Activated CD8-positive, alpha-beta memory T cell treated with anti-CD3 and anti-CD28 coated beads for 48 hours (primary cell): ENCODE measurements around the gene TMEM116.
"Not testable (repeated sequence)": the region's sequence is repeated elsewhere in the genome, so short reads cannot be mapped to it uniquely, and the experiment has no call there.

Experiments used
- DNase-seq, 3 experiments: peaks; one replicate each; pipeline ENCODE4 v3.0.0-alpha.2; 2020; ENCODE audit warnings: low read depth in 2 of 3, low spot score in 2 of 3

TMEM116 gene

GRCh38 chr12:112012775-112013600 is at the start of gene TMEM116, which contains the start of gene ERP29:
TMEM116 (minus strand) TSS chr12:112013165; CDS start chr12:112005270, 7,895 bp downstream.
ERP29 (plus strand) TSS chr12:112013426; CDS start chr12:112013466, 40 bp downstream.
- peak; percentile 100 for DNase-seq

GRCh38 chr12:112061137-112061536 is 48.2 kb upstream of the TMEM116 start:
- DNase-seq = no peak

- no peak for DNase-seq
These were observed 36.4 kb upstream of the TMEM116 start for GRCh38 chr12:112049351-112049750.

- DNase-seq = no peak
These were observed 33.0 kb upstream of the TMEM116 start for GRCh38 chr12:112046003-112046402.

GRCh38 chr12:112036614-112037013 is 23.6 kb upstream of the TMEM116 start:
- not testable (repeated sequence) for DNase-seq

GRCh38 chr12:112035219-112035785 is 22.3 kb upstream of the TMEM116 start:
- no peak for DNase-seq

- DNase-seq = no peak
These were observed 19.3 kb upstream of the TMEM116 start for GRCh38 chr12:112032292-112032691.

- no peak for DNase-seq
These were observed 18.5 kb upstream of the TMEM116 start for GRCh38 chr12:112031472-112031871.

- DNase-seq = no peak
These were observed 16.3 kb upstream of the TMEM116 start for GRCh38 chr12:112029301-112029700.

GRCh38 chr12:112025808-112026375 is 12.9 kb upstream of the TMEM116 start:
- no peak for DNase-seq

- no peak for DNase-seq
These were observed 10.9 kb upstream of the TMEM116 start for GRCh38 chr12:112023759-112024396.

- no peak for DNase-seq
These were observed 9.5 kb upstream of the TMEM116 start for GRCh38 chr12:112022241-112023016.

GRCh38 chr12:112020947-112021457 is 8.0 kb upstream of the TMEM116 start:
- DNase-seq = no peak

- DNase-seq = no peak
These were observed 5.7 kb upstream of the TMEM116 start for GRCh38 chr12:112018571-112019237.

GRCh38 chr12:112017041-112017440 is 4.1 kb upstream of the TMEM116 start:
- DNase-seq = no peak

- DNase-seq = no peak
These were observed 3.0 kb upstream of the TMEM116 start for GRCh38 chr12:112015938-112016337.

- DNase-seq = peak; percentile 27 to 43 (median 30)
These were observed 837 bp upstream of the TMEM116 start for GRCh38 chr12:112013601-112014402.

GRCh38 chr12:112011685-112012084 is 1.3 kb downstream of the TMEM116 start:
- no peak for DNase-seq
